Smooth muscle cell (in vitro differentiated cells): ENCODE data around the gene KRTAP6-2. TPM values are rescaled to one million over a fixed set of nuclear protein-coding genes. Genes with fewer than 3 reads are reported as not detected.

ENCODE experiments used
- DNase-seq: peaks from one replicate; lab custom pipeline; 2025; ENCODE audit not compliant: unreplicated experiment; lab: John Stamatoyannopoulos, UW
- H2AFZ ChIP-seq: fragments of 200-600 bp; sonication (generic); 2 replicates; pipeline ENCODE4 v1.6.0; 2016; ENCODE audit warnings: antibody characterized with exemption, low read depth, mild to moderate bottlenecking
- H3F3A ChIP-seq: fragments of 200-600 bp; sonication (generic); 2 replicates; pipeline ENCODE4 v1.6.0; 2017; ENCODE audit warnings: antibody characterized with exemption, low read depth
- H3K27ac ChIP-seq: fragments of 200-600 bp; sonication (generic); 2 replicates; pipeline ENCODE4 v1.5.1; 2016; ENCODE audit warnings: low read depth, mild to moderate bottlenecking
- H3K27me3 ChIP-seq: fragments of 200-600 bp; sonication (generic); 2 replicates; pipeline ENCODE4 v1.6.1; 2016; ENCODE audit warnings: low read depth, mild to moderate bottlenecking
- H3K36me3 ChIP-seq: fragments of 200-600 bp; sonication (generic); 2 replicates; pipeline ENCODE4 v1.5.1; 2016; ENCODE audit warnings: low read depth
- H3K4me1 ChIP-seq: fragments of 200-600 bp; sonication (generic); 2 replicates; pipeline ENCODE4 v1.5.1; 2016; ENCODE audit warnings: low read depth
- H3K4me2 ChIP-seq: fragments of 200-600 bp; sonication (generic); 2 replicates; pipeline ENCODE4 v1.6.0; 2016; ENCODE audit warnings: mild to moderate bottlenecking
- H3K4me3 ChIP-seq: fragments of 200-600 bp; sonication (generic); 2 replicates; pipeline ENCODE4 v1.5.1; 2016; ENCODE audit warnings: mild to moderate bottlenecking
- H3K79me2 ChIP-seq: fragments of 200-600 bp; sonication (generic); 2 replicates; pipeline ENCODE4 v1.6.0; 2016; ENCODE audit warnings: low read depth, mild to moderate bottlenecking
- H3K9ac ChIP-seq: fragments of 200-600 bp; sonication (generic); 2 replicates; pipeline ENCODE4 v1.6.0; 2016; ENCODE audit warnings: low read depth
- H3K9me3 ChIP-seq: fragments of 200-600 bp; sonication (generic); replicated peaks from 2 replicates; pipeline ENCODE4 v1.5.1; 2016; ENCODE audit warnings: low read depth
- H4K20me1 ChIP-seq: fragments of 200-600 bp; sonication (generic); 2 replicates; pipeline ENCODE4 v1.6.0; 2016; ENCODE audit warnings: low read depth
- CTCF ChIP-seq: fragments of 200-600 bp; sonication (generic); IDR thresholded peaks from 2 replicates; pipeline ENCODE4 v1.5.1; 2017; ENCODE audit warnings: borderline replicate concordance, mild to moderate bottlenecking, antibody characterized with exemption; ENCODE audit not compliant: insufficient read depth, poor library complexity, severe bottlenecking
- WGBS: methylation state at CpG from one replicate; pipeline ENCODE4 v1.1.7; 2016; ENCODE audit warnings: low lambda C conversion rate; 5-methylcytosine and 5-hydroxymethylcytosine counted together
- polyA plus RNA-seq: library from polyadenylated mRNA; unstranded; fragments of >200 nt; fragmentation: Nextera tagmentation; extraction: Ambion mirVana; gene quantifications from 2 replicates; pipeline ENCODE4 v1.2.1, GENCODE V29; 2016
- total RNA-seq: library from RNA; depleted of rRNA; stranded (reverse); fragments of >200 nt; gene quantifications from 2 replicates; pipeline ENCODE4 v1.2.3, GENCODE V29; 2014

KRTAP6-2 gene
- total and polyA plus RNA-seq, 2 experiments from 2014 or later, result not detected

- Histone ChIP-seq H3K4me2 (no peak within 1 kb of the TSS), H2AFZ (no peak within 1 kb of the TSS), H3K4me3 (no peak within 1 kb of the TSS), H3K9ac (no peak within 1 kb of the TSS), H3K36me3 (no peaks in the 10 kb centered on the region), H3K9me3 (no peaks in the 10 kb centered on the region), H3K4me1 (no peaks in the 10 kb centered on the region), H3K27ac (no peak within 1 kb of the TSS), H4K20me1 (no peaks in the 10 kb centered on the region), H3K27me3 (no peaks in the 10 kb centered on the region), H3K79me2 (no peaks in the 10 kb centered on the region), H3F3A (no peaks in the 10 kb centered on the region)
- no peak for DNase-seq
- WGBS, result 0% methylated on average over 1 of the region's 1 CpG
- TF ChIP-seq CTCF, result no peak
These were observed 2.1 kb upstream of the KRTAP6-2 start, which contains the start of gene KRTAP22-1 for GRCh38 chr21:30600787-30601186. Gene KRTAP22-1, plus strand, starts transcription at chr21:30601087.

GRCh38 chr21:30592140-30592539, 6.6 kb downstream of the KRTAP6-2 start, which contains the start of gene KRTAP6-3:
Gene KRTAP6-3, plus strand, starts transcription at chr21:30592440. Its CDS starts 6 bp downstream, at chr21:30592446.
- no peak for DNase-seq
- H3K9me3 ChIP-seq, result no peaks in the 10 kb centered on the region
- H3F3A ChIP-seq, result no peaks in the 10 kb centered on the region
- no peak for TF ChIP-seq CTCF
- H3K27me3 ChIP-seq, result no peaks in the 10 kb centered on the region
- no peak within 1 kb of the TSS for H3K27ac ChIP-seq
- no peak within 1 kb of the TSS for H3K4me2 ChIP-seq
- H3K9ac ChIP-seq, result no peak within 1 kb of the TSS
- no peak within 1 kb of the TSS for H2AFZ ChIP-seq
- H3K79me2 ChIP-seq, result no peaks in the 10 kb centered on the region
- no peak within 1 kb of the TSS for H3K4me3 ChIP-seq
- no peaks in the 10 kb centered on the region for H4K20me1 ChIP-seq
- 84% methylated on average over 4 of the region's 4 CpGs for WGBS
- no peaks in the 10 kb centered on the region for H3K36me3 ChIP-seq
- H3K4me1 ChIP-seq, result no peaks in the 10 kb centered on the region

GRCh38 chr21:30590297-30590696, 8.4 kb downstream of the KRTAP6-2 start, which contains the start of gene KRTAP22-2:
Gene KRTAP22-2, minus strand, starts transcription at chr21:30590397.
- Histone ChIP-seq H3K4me2 (no peak within 1 kb of the TSS), H3K4me1 (no peaks in the 10 kb centered on the region), H4K20me1 (no peaks in the 10 kb centered on the region), H3F3A (no peaks in the 10 kb centered on the region), H2AFZ (no peak within 1 kb of the TSS), H3K9ac (no peak within 1 kb of the TSS), H3K27me3 (no peaks in the 10 kb centered on the region), H3K36me3 (no peaks in the 10 kb centered on the region), H3K4me3 (no peak within 1 kb of the TSS), H3K27ac (no peak within 1 kb of the TSS), H3K79me2 (no peaks in the 10 kb centered on the region), H3K9me3 (no peaks in the 10 kb centered on the region)
- no peak for DNase-seq
- TF ChIP-seq CTCF, result no peak

DNA sequence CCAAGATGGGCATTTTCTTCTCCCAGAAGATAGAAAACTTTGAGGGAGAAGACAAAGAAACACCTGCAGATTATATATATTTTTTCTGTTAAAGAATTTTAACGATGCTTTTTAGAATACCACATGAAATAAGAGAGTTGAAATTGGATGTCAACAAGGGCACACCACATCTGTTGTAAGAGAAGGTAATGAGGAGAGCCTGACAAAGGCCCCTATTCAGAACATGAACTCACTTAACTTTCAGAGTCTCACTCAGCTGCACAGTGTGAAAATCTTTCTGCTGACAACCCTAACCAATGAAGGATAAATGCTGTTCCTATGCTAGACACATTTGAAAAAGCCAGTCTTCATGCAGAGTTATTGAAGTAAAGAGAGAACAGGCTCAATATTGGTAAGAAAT, 15.8 kb downstream of the KRTAP6-2 start:
- DNase-seq, result no peak
- no peaks in the 10 kb centered on the region for H3K9me3 ChIP-seq
- no peaks in the 10 kb centered on the region for H3K4me1 ChIP-seq
- H2AFZ ChIP-seq, result no peak overlapping the region
- TF ChIP-seq CTCF, result no peak
- H3K27me3 ChIP-seq, result no peaks in the 10 kb centered on the region
- no peak overlapping the region for H3K4me2 ChIP-seq
- H4K20me1 ChIP-seq, result no peaks in the 10 kb centered on the region
- H3K9ac ChIP-seq, result no peak overlapping the region
- H3K79me2 ChIP-seq, result no peaks in the 10 kb centered on the region
- no peaks in the 10 kb centered on the region for H3F3A ChIP-seq
- no peak overlapping the region for H3K4me3 ChIP-seq
- H3K27ac ChIP-seq, result no peak overlapping the region
- 71% methylated on average over 1 of the region's 1 CpG for WGBS
- no peaks in the 10 kb centered on the region for H3K36me3 ChIP-seq
